Measurements from ENCODE around the gene NEK10. TPM values are rescaled to one million over a fixed set of nuclear protein-coding genes. Genes with fewer than 3 reads are reported as not detected.

NEK10 gene
- total and polyA plus RNA-seq, 2 of the 13 experiments (the other 11 are each of a cell fraction or from before 2014, with no cell fraction given) = 2.8 to 14.2 TPM

- TF ChIP-seq, protein P1, sequence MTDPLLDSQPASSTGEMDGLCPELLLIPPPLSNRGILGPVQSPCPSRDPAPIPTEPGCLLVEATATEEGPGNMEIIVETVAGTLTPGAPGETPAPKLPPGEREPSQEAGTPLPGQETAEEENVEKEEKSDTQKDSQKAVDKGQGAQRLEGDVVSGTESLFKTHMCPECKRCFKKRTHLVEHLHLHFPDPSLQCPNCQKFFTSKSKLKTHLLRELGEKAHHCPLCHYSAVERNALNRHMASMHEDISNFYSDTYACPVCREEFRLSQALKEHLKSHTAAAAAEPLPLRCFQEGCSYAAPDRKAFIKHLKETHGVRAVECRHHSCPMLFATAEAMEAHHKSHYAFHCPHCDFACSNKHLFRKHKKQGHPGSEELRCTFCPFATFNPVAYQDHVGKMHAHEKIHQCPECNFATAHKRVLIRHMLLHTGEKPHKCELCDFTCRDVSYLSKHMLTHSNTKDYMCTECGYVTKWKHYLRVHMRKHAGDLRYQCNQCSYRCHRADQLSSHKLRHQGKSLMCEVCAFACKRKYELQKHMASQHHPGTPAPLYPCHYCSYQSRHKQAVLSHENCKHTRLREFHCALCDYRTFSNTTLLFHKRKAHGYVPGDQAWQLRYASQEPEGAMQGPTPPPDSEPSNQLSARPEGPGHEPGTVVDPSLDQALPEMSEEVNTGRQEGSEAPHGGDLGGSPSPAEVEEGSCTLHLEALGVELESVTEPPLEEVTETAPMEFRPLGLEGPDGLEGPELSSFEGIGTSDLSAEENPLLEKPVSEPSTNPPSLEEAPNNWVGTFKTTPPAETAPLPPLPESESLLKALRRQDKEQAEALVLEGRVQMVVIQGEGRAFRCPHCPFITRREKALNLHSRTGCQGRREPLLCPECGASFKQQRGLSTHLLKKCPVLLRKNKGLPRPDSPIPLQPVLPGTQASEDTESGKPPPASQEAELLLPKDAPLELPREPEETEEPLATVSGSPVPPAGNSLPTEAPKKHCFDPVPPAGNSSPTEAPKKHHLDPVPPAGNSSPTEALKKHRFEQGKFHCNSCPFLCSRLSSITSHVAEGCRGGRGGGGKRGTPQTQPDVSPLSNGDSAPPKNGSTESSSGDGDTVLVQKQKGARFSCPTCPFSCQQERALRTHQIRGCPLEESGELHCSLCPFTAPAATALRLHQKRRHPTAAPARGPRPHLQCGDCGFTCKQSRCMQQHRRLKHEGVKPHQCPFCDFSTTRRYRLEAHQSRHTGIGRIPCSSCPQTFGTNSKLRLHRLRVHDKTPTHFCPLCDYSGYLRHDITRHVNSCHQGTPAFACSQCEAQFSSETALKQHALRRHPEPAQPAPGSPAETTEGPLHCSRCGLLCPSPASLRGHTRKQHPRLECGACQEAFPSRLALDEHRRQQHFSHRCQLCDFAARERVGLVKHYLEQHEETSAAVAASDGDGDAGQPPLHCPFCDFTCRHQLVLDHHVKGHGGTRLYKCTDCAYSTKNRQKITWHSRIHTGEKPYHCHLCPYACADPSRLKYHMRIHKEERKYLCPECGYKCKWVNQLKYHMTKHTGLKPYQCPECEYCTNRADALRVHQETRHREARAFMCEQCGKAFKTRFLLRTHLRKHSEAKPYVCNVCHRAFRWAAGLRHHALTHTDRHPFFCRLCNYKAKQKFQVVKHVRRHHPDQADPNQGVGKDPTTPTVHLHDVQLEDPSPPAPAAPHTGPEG (CRISPR knock-in tag; IDR thresholded peaks at IDR 0.05) = no peak
- TF ChIP-seq ATF7 (IDR thresholded peaks at IDR 0.05) (no peak), ATF7 (CRISPR knock-in tag; IDR thresholded peaks at IDR 0.05) (no peak), SCMH1 (CRISPR knock-in tag; IDR thresholded peaks at IDR 0.05; ENCODE audit: borderline replicate concordance) (no peak), ZNF101 (CRISPR knock-in tag; IDR thresholded peaks at IDR 0.05; ENCODE audit: borderline replicate concordance, low read depth) (no peak), JDP2 (CRISPR knock-in tag; IDR thresholded peaks at IDR 0.05; ENCODE audit: borderline replicate concordance) (no peak), HDAC2 (CRISPR knock-in tag; IDR thresholded peaks at IDR 0.05) (peak; percentile 78), ZFP37 (CRISPR knock-in tag; IDR thresholded peaks at IDR 0.05; ENCODE audit: borderline replicate concordance) (no peak), MED13 (CRISPR knock-in tag; IDR thresholded peaks at IDR 0.05) (no peak), MEF2D (CRISPR knock-in tag; IDR thresholded peaks at IDR 0.05) (no peak), ARNTL (CRISPR knock-in tag; IDR thresholded peaks at IDR 0.05) (no peak), ZBTB20 (CRISPR knock-in tag; IDR thresholded peaks at IDR 0.05; ENCODE audit: borderline replicate concordance, low read depth) (no peak), TBP (CRISPR knock-in tag; IDR thresholded peaks at IDR 0.05) (no peak), CBX2 (IDR thresholded peaks at IDR 0.05; ENCODE audit: low read depth, low read length) (no peak), CBX2 (CRISPR knock-in tag; IDR thresholded peaks at IDR 0.05; ENCODE audit: low read depth) (no peak), KLF13 (CRISPR knock-in tag; IDR thresholded peaks at IDR 0.05) (no peak), ZNF33B (CRISPR knock-in tag; IDR thresholded peaks at IDR 0.05) (no peak), FOSL1 (CRISPR knock-in tag; IDR thresholded peaks at IDR 0.05; ENCODE audit: borderline replicate concordance) (no peak), MYNN (CRISPR knock-in tag; IDR thresholded peaks at IDR 0.05; ENCODE audit: low read depth) (no peak)
- TF ChIP-seq, protein P2, sequence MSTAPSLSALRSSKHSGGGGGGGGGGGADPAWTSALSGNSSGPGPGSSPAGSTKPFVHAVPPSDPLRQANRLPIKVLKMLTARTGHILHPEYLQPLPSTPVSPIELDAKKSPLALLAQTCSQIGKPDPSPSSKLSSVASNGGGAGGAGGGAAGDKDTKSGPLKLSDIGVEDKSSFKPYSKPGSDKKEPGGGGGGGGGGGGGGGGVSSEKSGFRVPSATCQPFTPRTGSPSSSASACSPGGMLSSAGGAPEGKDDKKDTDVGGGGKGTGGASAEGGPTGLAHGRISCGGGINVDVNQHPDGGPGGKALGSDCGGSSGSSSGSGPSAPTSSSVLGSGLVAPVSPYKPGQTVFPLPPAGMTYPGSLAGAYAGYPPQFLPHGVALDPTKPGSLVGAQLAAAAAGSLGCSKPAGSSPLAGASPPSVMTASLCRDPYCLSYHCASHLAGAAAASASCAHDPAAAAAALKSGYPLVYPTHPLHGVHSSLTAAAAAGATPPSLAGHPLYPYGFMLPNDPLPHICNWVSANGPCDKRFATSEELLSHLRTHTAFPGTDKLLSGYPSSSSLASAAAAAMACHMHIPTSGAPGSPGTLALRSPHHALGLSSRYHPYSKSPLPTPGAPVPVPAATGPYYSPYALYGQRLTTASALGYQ (CRISPR knock-in tag; IDR thresholded peaks at IDR 0.05) = peak; percentile 82
- TF ChIP-seq, protein P3, sequence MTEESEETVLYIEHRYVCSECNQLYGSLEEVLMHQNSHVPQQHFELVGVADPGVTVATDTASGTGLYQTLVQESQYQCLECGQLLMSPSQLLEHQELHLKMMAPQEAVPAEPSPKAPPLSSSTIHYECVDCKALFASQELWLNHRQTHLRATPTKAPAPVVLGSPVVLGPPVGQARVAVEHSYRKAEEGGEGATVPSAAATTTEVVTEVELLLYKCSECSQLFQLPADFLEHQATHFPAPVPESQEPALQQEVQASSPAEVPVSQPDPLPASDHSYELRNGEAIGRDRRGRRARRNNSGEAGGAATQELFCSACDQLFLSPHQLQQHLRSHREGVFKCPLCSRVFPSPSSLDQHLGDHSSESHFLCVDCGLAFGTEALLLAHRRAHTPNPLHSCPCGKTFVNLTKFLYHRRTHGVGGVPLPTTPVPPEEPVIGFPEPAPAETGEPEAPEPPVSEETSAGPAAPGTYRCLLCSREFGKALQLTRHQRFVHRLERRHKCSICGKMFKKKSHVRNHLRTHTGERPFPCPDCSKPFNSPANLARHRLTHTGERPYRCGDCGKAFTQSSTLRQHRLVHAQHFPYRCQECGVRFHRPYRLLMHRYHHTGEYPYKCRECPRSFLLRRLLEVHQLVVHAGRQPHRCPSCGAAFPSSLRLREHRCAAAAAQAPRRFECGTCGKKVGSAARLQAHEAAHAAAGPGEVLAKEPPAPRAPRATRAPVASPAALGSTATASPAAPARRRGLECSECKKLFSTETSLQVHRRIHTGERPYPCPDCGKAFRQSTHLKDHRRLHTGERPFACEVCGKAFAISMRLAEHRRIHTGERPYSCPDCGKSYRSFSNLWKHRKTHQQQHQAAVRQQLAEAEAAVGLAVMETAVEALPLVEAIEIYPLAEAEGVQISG (CRISPR knock-in tag; IDR thresholded peaks at IDR 0.05) = peak; percentile 42; the same call in 1 of the 2 replicates
Measured at GRCh38 chr3:27366062-27366591, 3.1 kb downstream of the NEK10 start (continued).

Data from HepG2 (cell line).